Frontal cortex (tissue), 4 donors: ENCODE results near the gene EIF3B. TPM values are rescaled to one million over a fixed set of nuclear protein-coding genes. Genes with fewer than 3 reads are reported as not detected.
"Not testable (repeated sequence)": the region's sequence is repeated elsewhere in the genome, so short reads cannot be mapped to it uniquely, and the experiment has no call there.

ENCODE experiments used
- DNase-seq, 2 donors: peaks; one replicate each; pipeline ENCODE4 v3.0.0; 2012; ENCODE audit warnings: low spot score in 2 of 2
- FAIRE-seq: peaks from 2 replicates; lab custom pipeline; 2012; peaks lifted over from hg19 to GRCh38; lab: Jason Lieb, UNC
- total RNA-seq: library from RNA; depleted of rRNA; stranded (reverse); fragments of >200 nt; gene quantifications from one replicate; pipeline ENCODE4 v1.2.3, GENCODE V29; 2014
- donor health status: control.
- donor health status: control.
- donor health status: control.

Gene EIF3B
- total RNA-seq: 62.8 TPM

DNA sequence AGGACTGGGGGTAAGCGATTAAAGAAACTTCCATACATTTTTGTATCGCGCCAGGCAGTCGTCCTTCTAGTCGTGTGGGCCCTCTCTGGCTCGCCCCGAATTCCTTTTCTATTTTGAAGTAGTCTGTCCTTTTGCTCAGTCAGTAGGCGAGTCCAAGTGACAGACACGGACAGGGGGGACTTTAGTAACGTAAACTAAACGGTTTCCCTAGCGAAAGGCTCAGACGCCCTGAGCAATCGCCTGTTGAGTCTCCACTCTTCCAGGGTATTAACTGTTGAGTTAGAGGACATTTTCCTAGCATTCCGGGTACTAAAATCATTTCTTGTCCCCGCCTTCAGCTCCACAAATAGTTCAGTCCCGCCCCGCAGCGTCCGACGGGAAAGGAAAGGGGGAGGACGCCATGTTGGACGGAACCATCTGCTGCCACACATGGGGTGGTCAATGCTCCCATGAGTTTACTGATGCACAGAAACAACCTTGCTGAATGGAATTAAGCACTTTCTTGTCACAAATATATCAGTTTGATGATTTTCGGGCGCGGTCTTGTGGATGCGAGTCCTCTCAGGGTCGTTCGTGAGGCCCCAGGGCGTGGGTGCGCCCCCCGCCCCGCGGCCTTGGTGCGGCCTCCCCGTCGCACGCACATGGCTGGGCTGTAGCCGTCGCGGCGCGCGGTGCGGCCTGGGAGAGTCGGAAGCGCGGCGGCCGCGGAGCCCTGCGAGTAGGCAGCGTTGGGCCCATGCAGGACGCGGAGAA is at the start of gene EIF3B:
Gene EIF3B (plus strand): TSS at position 642 of the 753 bp plus-strand sequence. CDS start 95 bp downstream, at position 737.
- DNase-seq (peak; percentile 95 to 99), FAIRE-seq (no peak)

DNA sequence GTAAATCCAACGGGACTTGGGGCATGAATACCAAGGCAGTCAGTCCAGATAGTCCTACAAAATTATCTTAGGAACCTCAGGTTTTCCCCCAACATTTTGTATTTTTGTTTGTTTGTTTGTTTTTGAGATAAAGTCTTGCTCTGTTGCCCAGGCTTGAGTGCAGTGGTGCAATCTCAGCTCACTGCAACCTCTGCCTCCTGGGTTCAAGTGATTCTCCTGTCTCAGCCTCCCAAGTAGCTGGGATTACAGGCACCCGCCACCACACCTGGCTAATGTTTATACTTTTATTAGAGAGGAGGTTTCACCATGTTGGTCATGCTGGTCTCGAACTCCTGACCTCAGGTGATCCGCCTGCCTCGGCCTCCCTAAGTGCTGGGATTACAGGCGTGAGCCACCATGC is 49.4 kb upstream of the EIF3B start:
- not testable (repeated sequence) for FAIRE-seq, DNase-seq

DNA sequence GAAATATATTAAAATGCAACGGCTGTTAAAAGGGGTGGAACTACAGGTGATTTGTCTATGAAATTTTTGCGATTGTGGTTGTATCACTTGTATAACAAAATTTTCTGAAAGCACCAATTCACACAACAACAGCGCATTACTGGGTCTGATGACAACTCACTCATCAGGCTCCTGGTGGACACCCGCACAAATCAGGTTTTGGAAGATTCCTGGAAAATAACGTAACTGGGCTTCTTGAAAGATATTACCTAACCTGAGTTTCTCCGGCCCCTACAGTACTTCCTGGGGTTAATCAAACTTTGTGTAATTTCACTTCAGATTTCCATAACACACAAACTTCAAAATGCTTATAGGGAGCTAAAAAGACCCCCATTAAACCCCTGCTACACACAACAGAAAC is 47.9 kb upstream of the EIF3B start:
- no peak for FAIRE-seq

DNA sequence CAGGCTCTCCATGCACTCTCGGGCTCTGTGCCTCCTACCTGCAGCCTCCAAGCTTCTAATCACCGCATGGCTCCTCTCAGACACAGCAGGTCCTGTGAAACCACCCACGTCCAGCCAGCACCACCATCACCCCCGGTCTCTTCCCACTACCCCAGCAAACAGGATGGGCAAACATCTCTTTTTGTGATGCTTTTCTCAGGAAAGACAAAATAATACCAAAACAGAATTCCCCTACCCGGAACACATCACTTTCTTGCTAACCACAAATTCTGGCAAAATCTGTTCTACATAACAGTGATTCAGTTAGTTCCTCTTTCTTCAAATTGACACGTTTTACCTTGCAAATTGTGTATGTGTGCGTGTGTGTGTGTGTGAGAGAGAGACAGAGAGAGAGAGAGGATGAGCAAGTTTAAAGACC is 46.9 kb upstream of the EIF3B start:
- DNase-seq (no peak), FAIRE-seq (no peak)

More for the DNA sequence above, 47.9 kb upstream of the EIF3B start:
- DNase-seq: no peak

DNA sequence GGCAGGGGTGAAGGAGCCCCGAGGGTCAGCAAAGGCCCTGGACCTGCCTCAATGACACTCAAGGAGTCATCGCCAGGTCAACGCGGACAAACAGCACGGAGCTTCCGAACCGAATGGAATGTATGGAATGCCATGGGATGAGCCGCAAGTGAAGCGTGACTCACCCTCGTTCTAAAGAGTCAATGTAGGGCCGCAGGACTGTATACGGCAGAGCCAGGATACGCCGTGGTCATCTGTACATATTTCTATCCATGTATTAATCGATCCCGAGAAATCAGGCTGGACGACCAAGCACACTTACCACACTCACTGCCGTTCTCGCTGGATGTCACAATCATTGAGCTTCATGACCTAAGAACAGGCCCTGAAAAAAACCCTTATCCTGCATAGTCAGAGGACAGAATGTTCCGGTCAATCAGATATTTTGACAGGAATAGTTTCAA is 44.7 kb upstream of the EIF3B start:
- DNase-seq (no peak), FAIRE-seq (no peak)

DNA sequence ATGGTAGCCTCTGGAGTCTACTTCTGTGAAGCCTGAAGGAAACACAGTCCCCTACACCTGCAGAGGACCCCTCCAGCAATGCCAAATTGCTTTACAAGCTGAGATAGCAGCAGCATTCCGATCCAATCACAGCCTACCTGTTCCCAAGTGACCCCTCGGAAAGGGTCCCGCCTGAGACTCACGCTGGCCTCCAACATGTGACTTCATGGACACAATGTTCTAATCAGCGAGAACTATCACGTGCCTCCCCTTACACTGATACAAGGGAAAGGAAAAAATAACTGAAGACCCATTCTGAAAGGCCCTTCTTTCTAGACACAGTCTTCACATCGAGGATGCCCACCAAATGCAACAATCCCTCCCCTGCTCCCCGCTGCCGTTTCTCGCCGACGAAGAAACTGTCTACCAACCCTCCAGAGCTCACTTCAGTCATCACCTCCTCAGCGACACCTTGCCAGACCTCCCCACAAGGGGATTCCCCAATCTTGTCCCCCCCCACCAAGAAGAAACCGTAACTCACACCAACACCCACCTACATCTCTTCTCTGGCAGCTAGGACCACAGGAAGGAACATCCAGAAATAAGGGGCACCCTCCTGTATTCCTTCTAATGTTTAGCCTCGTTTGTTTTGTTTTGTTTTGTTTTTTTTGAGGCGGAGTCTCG is 42.2 kb upstream of the EIF3B start:
- DNase-seq: no peak
- no peak for FAIRE-seq

DNA sequence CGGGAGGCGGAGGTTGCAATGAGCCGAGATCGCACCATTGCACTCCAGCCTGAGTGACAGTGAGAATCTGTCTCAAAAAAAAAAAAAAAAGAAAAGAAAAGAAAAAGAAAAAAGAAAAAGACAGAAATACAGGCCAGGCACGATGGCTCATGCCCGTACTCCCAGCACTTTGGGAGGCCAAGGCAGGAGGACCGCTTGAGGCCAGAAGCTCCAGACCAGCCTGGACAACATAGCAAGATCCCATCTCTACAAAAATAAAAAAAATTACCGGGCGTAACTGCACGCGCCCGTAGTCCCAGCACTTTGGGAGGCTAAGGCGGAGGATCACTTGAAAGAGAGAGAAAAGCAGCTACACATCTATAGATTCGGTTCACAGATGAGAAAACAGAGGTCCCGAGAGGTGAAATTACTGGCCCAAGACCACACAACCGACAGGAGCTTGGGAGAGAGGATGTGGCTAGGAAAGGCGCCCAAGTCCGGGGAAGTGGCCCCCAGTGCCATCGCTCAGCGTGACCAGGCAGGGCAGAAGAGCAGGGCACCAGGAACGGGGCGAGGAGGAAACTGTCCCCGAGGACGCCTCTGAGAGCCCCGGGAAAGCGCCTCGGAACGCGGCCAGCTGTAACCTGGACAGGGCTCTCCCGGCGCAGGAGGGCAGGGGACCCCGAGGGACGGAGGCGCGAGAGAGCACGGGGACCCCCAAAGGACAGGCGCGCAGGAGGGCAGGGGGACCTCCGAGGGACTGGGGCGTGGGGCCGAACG is 41.0 kb upstream of the EIF3B start:
- DNase-seq: no peak
- no peak for FAIRE-seq

DNA sequence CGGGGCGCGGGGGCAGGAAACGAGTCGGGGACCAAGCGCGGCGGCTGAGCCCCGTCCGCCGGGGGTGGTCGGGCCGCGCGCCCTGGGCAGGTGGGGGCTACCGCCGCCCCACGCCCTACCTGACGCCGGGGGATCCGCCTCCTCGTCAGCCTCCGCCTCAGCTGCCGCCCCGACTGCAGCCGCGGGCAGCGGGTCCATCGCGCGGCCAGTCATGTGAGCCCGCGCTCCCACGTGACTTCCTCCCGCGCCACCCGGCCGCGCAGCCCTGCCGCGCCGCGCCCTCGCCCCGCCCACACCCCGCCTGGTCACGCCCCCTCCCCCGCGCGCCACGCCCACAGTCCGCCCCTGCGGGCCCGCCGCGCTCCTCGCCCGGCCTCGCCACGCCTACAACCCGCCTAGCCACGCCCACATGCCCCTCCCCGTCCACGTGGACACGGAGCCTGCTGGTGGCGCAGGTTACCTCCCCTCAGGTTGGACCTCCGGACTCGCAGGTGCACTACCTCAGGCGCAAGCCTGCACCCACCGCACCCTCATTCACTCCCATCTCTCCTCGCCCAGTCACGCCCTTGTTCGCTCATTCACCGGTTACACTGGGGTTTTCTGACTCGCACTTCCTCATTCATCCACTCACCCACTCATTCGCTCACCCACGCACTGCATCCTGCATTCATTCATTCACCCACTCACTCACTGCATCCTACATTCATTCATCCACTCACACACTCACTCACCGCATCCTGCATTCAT is 40.2 kb upstream of the EIF3B start, which contains the start of gene SNX8:
Gene SNX8 (minus strand): TSS at position 233 of the 747 bp plus-strand sequence. CDS start 20 bp downstream, at position 213.
- peak; percentile 99 to 100 for DNase-seq

DNA sequence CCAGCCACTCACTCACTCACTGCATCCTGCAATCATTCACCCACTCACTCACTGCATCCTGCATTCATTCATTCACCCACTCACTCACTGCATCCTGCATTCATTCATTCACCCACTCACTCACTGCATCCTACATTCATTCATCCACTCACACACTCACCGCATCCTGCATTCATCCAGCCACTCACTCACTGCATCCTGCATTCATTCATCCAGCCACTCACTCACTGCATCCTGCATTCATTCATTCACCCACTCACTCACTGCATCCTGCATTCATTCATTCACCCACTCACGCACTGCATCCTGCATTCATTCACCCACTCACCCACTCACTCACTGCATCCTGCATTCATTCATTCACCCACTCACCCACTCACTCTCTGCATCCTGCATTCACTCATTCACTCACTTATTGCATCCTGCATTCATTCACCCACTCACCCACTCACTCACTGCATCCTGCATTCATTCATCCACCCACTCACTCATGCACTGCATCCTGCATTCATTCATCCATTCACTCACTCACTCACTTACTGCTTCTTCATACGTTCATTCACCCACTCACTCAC is 39.6 kb upstream of the EIF3B start:
- not testable (repeated sequence) for FAIRE-seq, DNase-seq

More for the DNA sequence above, 40.2 kb upstream of the EIF3B start, which contains the start of gene SNX8:
- no peak for FAIRE-seq

DNA sequence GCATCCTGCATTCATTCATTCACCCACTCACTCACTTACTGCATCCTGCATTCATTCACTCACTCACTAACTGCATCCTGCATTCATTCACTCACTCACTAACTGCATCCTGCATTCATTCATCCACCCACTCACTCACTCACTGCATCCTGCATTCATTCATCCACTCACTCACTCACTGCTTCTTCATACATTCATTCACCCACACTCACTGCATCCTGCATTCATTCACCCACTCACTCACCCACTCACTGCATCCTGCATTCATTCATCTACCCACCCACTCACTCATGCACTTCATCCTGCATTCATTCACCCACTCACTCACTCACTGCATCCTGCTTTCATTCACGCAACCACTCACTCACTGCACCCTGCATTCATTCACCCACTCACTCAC is 38.8 kb upstream of the EIF3B start:
- DNase-seq: no peak
- FAIRE-seq: no peak

DNA sequence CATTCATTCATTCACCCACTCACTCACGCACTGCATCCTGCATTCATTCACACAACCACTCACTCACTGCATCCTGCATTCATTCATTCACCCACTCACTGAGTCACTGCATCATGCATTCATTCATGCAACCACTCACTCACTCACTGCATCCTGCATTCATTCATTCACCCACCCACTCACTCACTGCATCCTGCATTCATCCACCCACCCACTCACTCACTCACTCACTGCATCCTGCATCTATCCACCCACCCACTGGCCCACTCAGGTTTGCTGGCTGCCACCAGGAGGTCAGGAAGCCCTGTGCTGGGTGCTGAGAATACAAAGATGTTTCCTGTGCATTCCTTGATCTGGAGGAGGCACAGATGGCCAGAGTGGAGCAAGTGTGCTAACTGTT is 38.0 kb upstream of the EIF3B start:
- no peak for FAIRE-seq
- DNase-seq: no peak

DNA sequence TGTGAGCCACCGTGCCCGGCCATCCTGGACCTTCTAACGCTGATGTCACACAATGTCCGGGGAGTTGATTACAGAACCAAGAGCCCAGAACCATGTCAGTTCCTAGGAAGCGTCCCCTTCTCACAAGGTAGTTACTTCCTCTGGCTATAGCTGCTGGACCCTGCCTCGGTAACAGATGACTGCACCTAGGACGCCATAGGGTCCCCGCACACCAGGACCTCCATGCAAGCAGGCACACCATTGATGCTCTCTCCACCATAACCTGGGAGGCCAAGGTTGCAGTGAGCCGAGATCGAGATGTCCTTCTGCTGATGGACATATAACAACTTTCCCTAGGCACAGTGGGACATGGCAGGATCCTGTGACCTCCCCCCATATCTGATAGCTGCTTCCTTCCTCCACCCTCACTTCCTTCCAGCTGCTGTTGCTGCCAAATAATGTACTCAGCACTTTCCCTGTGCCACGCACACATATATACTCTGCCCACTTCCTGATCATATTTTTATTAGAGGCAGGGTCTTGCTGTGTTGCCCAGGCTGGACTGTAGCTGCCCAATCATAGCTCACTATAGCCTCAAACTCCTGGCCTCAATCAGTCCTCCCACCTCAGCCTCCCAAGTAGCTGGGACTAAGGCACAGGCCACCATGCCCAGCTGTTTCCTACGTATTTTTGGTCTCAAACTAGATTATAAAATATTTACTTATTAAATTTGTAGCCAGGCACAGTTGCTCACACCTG is 36.9 kb upstream of the EIF3B start:
- no peak for DNase-seq
- FAIRE-seq: no peak

DNA sequence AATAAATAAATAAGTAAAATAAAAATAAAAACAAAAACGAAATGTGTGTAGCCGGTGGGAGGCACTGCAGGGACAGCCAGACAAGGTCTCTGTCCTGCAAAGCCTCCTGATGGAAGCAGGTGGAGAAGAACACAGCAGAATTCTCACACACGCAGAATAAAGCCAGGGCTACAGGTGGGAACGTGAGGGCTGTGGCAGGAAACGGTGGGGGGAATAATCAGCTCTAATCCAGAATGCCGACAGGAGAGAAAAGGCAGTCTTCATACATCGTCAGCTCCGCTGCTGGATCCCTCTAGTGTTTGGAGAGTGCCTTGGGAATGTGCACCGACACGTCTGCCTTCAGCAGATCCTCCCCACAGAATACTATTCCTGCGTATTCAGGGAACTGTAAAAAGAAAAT is 33.6 kb upstream of the EIF3B start:
- no peak for DNase-seq
- no peak for FAIRE-seq

DNA sequence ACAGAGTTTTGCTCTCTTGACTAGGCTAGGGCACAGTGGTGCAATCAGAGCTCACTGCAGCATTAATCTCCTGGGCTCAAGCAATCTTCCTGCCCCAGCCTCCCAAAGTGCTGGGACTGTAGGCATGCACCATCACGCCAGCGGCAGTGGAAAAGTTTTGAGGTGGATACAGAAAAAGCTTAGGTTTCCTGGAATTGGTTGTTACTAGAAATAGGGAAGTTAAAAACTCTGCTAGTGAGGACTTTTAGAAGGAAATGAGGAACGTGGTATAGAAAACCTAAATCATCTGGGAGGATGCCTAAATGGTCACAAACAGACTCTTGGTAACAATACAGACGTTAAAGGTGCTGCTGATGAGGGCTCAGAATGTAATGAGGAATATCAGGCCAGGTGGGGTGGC is 29.5 kb upstream of the EIF3B start:
- DNase-seq (no peak), FAIRE-seq (no peak)

DNA sequence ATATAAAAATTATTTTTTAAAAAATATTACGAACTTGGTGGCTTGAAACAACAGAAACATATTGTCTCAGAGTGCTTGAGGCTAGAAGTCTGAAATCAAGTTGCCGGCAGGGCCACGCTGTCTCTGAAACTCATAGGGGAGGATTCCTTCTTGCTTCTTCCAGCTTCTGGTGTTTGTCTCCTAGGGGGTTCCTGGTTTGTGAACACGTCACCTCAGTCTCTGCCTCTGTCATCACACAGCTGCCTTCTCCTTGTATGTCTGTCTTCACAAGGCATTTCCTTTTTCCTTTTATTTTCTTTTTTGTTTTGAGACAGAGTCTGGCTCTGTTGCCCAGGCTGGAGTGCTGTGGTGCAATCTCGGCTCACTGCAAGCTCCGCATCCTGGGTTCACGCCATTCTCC is 27.7 kb upstream of the EIF3B start:
- FAIRE-seq (no peak), DNase-seq (no peak)

DNA sequence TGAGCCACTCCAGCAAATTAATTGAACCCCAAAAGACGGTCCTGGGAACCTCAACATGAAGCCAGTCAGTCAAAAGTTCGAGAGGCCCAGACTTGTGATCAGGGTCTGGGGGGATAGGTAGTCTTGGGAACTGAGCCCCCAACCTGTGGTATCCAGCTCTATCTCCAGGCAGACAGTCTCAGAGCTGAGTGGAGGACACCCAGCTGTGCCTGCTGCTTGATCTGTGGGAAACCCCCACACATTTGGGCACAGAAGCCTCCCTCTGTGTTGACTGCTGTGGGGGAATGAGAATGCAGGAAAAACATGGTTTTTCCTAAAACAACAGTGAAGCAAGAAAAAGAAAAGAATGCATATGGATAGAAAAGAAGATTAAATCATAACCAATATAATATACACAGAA is 24.1 kb upstream of the EIF3B start:
- DNase-seq (no peak), FAIRE-seq (no peak)

DNA sequence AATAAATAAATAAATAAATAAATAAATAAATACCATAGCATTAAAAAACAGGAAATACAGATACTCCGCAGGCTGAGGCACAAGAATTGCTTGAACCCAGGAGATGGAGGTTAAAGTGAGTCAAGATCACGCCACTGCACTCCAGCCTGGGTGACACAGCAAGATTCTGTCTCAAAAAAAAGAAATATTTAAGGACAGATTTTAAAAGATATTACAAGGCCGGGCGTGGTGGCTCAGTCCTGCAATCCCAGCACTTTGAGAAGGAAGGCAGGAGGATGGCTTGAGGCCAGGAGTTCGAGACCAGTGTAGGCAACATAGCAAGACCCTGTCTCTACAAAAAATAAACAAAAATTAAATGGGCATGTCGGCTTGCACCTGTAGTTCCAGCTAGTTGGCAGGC is 22.9 kb upstream of the EIF3B start:
- no peak for FAIRE-seq
- DNase-seq: no peak

DNA sequence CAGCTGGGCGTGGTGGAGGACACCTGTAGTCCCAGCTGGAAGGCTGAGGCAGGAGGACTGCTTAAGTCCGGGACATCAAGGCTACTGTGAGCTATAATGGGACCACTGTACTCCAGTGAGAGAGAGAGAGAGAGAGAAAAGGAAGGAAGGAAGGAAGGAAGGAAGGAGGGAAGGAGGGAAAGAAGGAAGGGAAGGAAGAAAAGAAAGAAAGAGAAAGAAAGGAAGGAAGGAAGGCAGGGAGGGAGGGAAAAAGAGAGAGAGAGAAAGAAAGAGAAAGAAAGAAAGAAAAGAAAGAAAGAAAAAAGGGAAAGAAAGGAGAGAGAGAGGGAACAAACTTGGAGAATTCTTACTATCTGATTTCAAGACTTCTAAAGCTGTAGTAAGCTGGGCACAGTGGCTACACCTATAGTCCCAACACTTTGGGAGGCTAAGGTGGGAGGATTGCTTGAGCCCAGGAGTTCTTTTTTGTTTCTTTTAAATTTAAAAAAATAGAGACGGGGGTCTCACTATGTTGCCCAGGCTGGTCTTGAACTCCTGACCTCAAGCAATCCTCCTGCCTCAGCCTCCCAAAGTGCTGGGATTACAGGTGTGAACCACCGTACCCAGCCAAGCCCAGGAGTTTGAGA is 21.9 kb upstream of the EIF3B start:
- not testable (repeated sequence) for FAIRE-seq, DNase-seq
